K562 (cell line): ENCODE data around the gene TMED6. TPM values are rescaled to one million over a fixed set of nuclear protein-coding genes. Genes with fewer than 3 reads are reported as not detected.

Source experiments
- ATAC-seq: fragments of 200-7000 bp; cut with Tn5 transposase; 3 replicates; pipeline ENCODE4 v1.9.1; 2020; ENCODE audit warnings: moderate library complexity
- BruUV-seq: library from RNA; stranded (reverse); fragments of 400-500 nt; replicated peaks from 2 replicates; lab custom pipeline; 2021; lab: Mats Ljungman, UMichigan
- CTCF ChIA-PET: fragments of 300-600 bp; formaldehyde crosslinking; extraction: SDS; loops from one replicate; lab custom pipeline; 2021; ENCODE audit warnings: low intra/inter-chr PET ratio; lab: Yijun Ruan, JAX
- POLR2A ChIA-PET: fragments of 300-600, 350-650 bp; sonication (Branson Sonifier 250); formaldehyde crosslinking; extraction: SDS; loops from one replicate; lab custom pipeline; 2021; ENCODE audit warnings: antibody characterized with exemption, inconsistent platforms; lab: Yijun Ruan, JAX
- DNase-seq, 4 experiments: peaks; one replicate each; pipeline versions ENCODE4 v3.0.0 to v3.0.0-alpha.2; 2011 to 2018; ENCODE audit warnings: low spot score in 3 of 4, mixed read lengths in 3 of 4; ENCODE audit errors: extremely low read depth in 1 of 4
- FAIRE-seq: peaks from 2 replicates; lab custom pipeline; 2011; peaks lifted over from hg19 to GRCh38; lab: Jason Lieb, UNC
- H2AFZ ChIP-seq: 2 replicates; pipeline ENCODE4 v1.6.0; 2011; ENCODE audit warnings: low read depth, low read length, control low read depth, inconsistent platforms
- H3K27ac ChIP-seq: fragments of 200-600 bp; 3 replicates; pipeline ENCODE4 v1.8.0; 2011; ENCODE audit warnings: low read depth, mild to moderate bottlenecking, control low read depth, inconsistent platforms, low read length, moderate library complexity, mixed read lengths; ENCODE audit errors: extremely low read depth
- H3K27me3 ChIP-seq, 2 experiments: fragments of 300-600 bp in 1 of 2; 2 replicates in 1 of 2; 3 replicates in 1 of 2; pipeline versions ENCODE4 v1.6.0 to v1.8.0; 2011; ENCODE audit warnings: inconsistent platforms in 2 of 2, low read length in 2 of 2, mild to moderate bottlenecking in 1 of 2, mixed read lengths in 1 of 2, moderate library complexity in 1 of 2; ENCODE audit not compliant: control insufficient read depth in 2 of 2, insufficient read depth in 2 of 2
- H3K36me3 ChIP-seq: fragments of 300-600 bp; 3 replicates; pipeline ENCODE4 v1.8.0; 2011; ENCODE audit warnings: mild to moderate bottlenecking, low read length, inconsistent platforms; ENCODE audit not compliant: control insufficient read depth, insufficient read depth
- H3K4me1 ChIP-seq, 2 experiments: fragments of 200-600 bp in 1 of 2; replicated peaks in 1 of 2; 2 replicates in 1 of 2; 3 replicates in 1 of 2; pipeline versions ENCODE4 v1.5.1 to v1.8.0; 2011; ENCODE audit warnings: inconsistent platforms in 2 of 2, low read length in 2 of 2, mild to moderate bottlenecking in 1 of 2, mixed read lengths in 1 of 2, moderate library complexity in 1 of 2; ENCODE audit not compliant: control insufficient read depth in 2 of 2, insufficient read depth in 2 of 2
- H3K4me2 ChIP-seq: 2 replicates; pipeline ENCODE4 v1.6.1; 2011; ENCODE audit warnings: low read length, control low read depth, inconsistent platforms, mixed read lengths; ENCODE audit not compliant: insufficient read depth
- H3K4me3 ChIP-seq: fragments of 200-600 bp; sonication (generic), shearing (Covaris generic); 2 replicates; pipeline ENCODE4 v1.5.1; 2016; ENCODE audit warnings: control low read depth, inconsistent platforms
- H3K79me2 ChIP-seq: fragments of 200-600 bp; 3 replicates; pipeline ENCODE4 v1.8.0; 2011; ENCODE audit warnings: low read length, inconsistent platforms; ENCODE audit not compliant: control insufficient read depth, insufficient read depth
- H3K9ac ChIP-seq, 2 experiments: 2 replicates each; pipeline versions ENCODE4 v1.6.0 to v1.6.1; 2011; ENCODE audit warnings: low read depth in 2 of 2, low read length in 2 of 2, control low read depth in 1 of 2, inconsistent platforms in 1 of 2, mild to moderate bottlenecking in 1 of 2, mixed read lengths in 1 of 2; ENCODE audit not compliant: insufficient read depth in 1 of 2
- H3K9me1 ChIP-seq: one replicate; pipeline ENCODE4 v1.6.0; 2011; ENCODE audit warnings: inconsistent platforms, mild to moderate bottlenecking, low read length, moderate library complexity; ENCODE audit not compliant: control insufficient read depth, insufficient read depth
- H3K9me3 ChIP-seq: replicated peaks from 2 replicates; pipeline ENCODE4 v1.5.1; 2011; ENCODE audit warnings: low read depth, low read length, inconsistent platforms; ENCODE audit not compliant: control insufficient read depth, insufficient read depth
- H4K20me1 ChIP-seq: replicated peaks from 2 replicates; pipeline ENCODE4 v1.6.1; 2011; ENCODE audit warnings: low read length, inconsistent platforms, mixed read lengths; ENCODE audit not compliant: control insufficient read depth, insufficient read depth
- KDM4B ChIP-seq, 2 experiments: fragments of 450-650 bp in 1 of 2; sonication (generic) in 1 of 2; IDR thresholded peaks; 2 replicates each; pipeline ENCODE4 v1.6.1; 2016 to 2017; ENCODE audit warnings: borderline replicate concordance in 2 of 2, antibody characterized with exemption in 1 of 2, low read depth in 1 of 2, mild to moderate bottlenecking in 1 of 2
- PURB ChIP-seq: sonication (generic); formaldehyde crosslinking; IDR thresholded peaks from 2 replicates; pipeline ENCODE4 v1.9.0; 2021; ENCODE audit warnings: low read depth, mild to moderate bottlenecking, missing genetic modification reagents
- RBM39 ChIP-seq: fragments of 200-400 bp; formaldehyde crosslinking; optimal IDR thresholded peaks from 2 replicates; pipeline ENCODE3; 2018; ENCODE audit warnings: low read depth, low read length
- REST ChIP-seq, 2 experiments: fragments of 450-650 bp; formaldehyde crosslinking in 1 of 2; IDR thresholded peaks; 2 replicates each; pipeline versions ENCODE4 v1.4.0 to v1.6.1; 2014 to 2020; ENCODE audit warnings: mild to moderate bottlenecking in 2 of 2, borderline replicate concordance in 1 of 2, low read depth in 1 of 2
- ZC3H11A ChIP-seq: IDR thresholded peaks from 2 replicates; pipeline ENCODE4 v1.6.1; 2012; ENCODE audit warnings: low read depth, low read length, improper control_type of control experiment
- ZNF449 ChIP-seq: fragments of 250-450 bp; sonication (Bioruptor Pico); IDR thresholded peaks from 2 replicates; pipeline ENCODE4 v1.8.0; 2022; ENCODE audit warnings: moderate library complexity, mild to moderate bottlenecking, inconsistent platforms
- WGBS: fragments of 100-300 bp; shearing (Covaris generic); methylation state at CpG from one replicate; pipeline ENCODE4 v1.1.6; 2016; ENCODE audit warnings: low coverage, mixed read lengths; ENCODE audit not compliant: insufficient coverage; ENCODE audit errors: missing lambda C conversion rate; 5-methylcytosine and 5-hydroxymethylcytosine counted together
- in situ Hi-C: fragments of 300-500 bp; cut with MboI; formaldehyde crosslinking; loops from 4 replicates; pipeline ENCODE4 v1.15.0; 2018; ENCODE audit warnings: inconsistent platforms, mixed read lengths
- intact Hi-C: fragments of 100-400 bp; cut with micrococcal nuclease; formaldehyde crosslinking; loops from 2 replicates; pipeline ENCODE4 v1.14.2; 2022
- polyA plus RNA-seq, 8 experiments: library from polyadenylated mRNA; depleted of rRNA in 4 of 8; stranded (reverse) in 5 of 8; unstranded in 3 of 8; fragments of >200 nt; fragmentation: Nextera tagmentation in 2 of 8; fragmentation: Illumina TruSeq in 1 of 8; extraction: Ambion mirVana in 2 of 8; extraction: Trizol in 1 of 8; gene quantifications; 2 replicates each; pipeline versions ENCODE4 v1.2.1 to v1.2.3, GENCODE V29; 2011 to 2014; ENCODE audit warnings: inconsistent platforms in 1 of 8, missing spikeins in 1 of 8
- total RNA-seq, 7 experiments: library from RNA; depleted of rRNA in 6 of 7; stranded (reverse); fragments of >200 nt in 6 of 7; fragmentation: Illumina TruSeq in 2 of 7; extraction: Trizol in 2 of 7; gene quantifications; 2 replicates each; pipeline versions ENCODE4 v1.2.1 to v1.2.3, GENCODE V29; 2011 to 2021; ENCODE audit warnings: low replicate concordance in 1 of 7
- TF ChIP-seq, protein P1 (sequence below): fragments of 450-650 bp; IDR thresholded peaks from 2 replicates; pipeline ENCODE4 v1.7.0; 2016; ENCODE audit warnings: borderline replicate concordance
- TF ChIP-seq, protein P2 (sequence below): fragments of 450-650 bp; formaldehyde crosslinking; IDR thresholded peaks from 2 replicates; pipeline ENCODE4 v1.4.0; 2020; ENCODE audit warnings: mild to moderate bottlenecking, moderate library complexity

The TMED6 gene
- total and polyA plus RNA-seq, 9 of the 15 experiments (the other 6 are each of a cell fraction or from before 2014, with no cell fraction given) = 0.14 to 0.45 (median 0.25) TPM; not detected in 2

DNA sequence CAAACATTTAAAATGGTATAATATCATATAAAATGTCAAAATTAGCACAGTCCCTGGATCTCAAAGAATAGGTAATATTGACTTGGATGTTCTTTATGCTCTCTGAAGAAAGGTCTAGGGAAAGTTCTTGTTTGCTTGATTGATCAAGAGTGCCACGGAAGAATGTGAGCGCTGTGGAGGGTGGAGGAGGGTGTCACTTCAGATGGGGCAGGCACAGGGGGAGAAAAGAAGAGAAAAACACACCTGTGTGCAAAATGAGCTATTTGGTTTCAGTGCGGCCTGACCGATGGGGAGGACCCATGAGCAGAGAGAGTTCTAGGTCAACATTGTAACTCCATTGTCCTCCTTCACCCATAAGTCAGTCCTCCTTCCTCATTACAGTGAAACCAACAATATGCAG lies 49.3 kb downstream of the TMED6 start:
- Histone ChIP-seq H3K27me3 (no peaks in the 10 kb centered on the region), H3K36me3 (no peaks in the 10 kb centered on the region; the same call in 2 of the 3 replicates), H3K27ac (no peak overlapping the region), H3K9ac (no peak overlapping the region), H3K9me1 (no peaks in the 10 kb centered on the region), H4K20me1 (no peaks in the 10 kb centered on the region), H3K79me2 (no peaks in the 10 kb centered on the region), H3K4me3 (no peak overlapping the region), H3K4me1 (no peaks in the 10 kb centered on the region), H3K4me2 (no peak overlapping the region), H2AFZ (no peak overlapping the region), H3K9me3 (no peaks in the 10 kb centered on the region)
- DNase-seq = no peak
- FAIRE-seq = no peak
- intact Hi-C loops (loop anchor here (10.0 kb wide), 1 partner anchor 458 kb away; the partner anchor contains the start of gene TANGO6), in situ Hi-C loops (no loop called here)
- ChIA-PET POLR2A (interaction anchor here (0.7 kb wide), 1 partner anchor 34 kb away, joined by 6 read pairs; no protein-coding TSS in a partner anchor), CTCF (no interaction called here)
- ATAC-seq = no peak
- BruUV-seq = no TSS peak
- 65% methylated on average over 4 of the region's 4 CpGs for WGBS
- TF ChIP-seq ZC3H11A (no peak), PURB (no peak), ZNF449 (CRISPR knock-in tag) (no peak), REST (IDR thresholded peaks at IDR 0.05; ENCODE audit: borderline replicate concordance) (no peak), REST (CRISPR knock-in tag; IDR thresholded peaks at IDR 0.05; ENCODE audit: low read depth) (no peak), KDM4B (IDR thresholded peaks at IDR 0.05; ENCODE audit: borderline replicate concordance in 2 of 2, low read depth in 1 of 2) (no peak), RBM39 (no peak)
- TF ChIP-seq, protein P1, sequence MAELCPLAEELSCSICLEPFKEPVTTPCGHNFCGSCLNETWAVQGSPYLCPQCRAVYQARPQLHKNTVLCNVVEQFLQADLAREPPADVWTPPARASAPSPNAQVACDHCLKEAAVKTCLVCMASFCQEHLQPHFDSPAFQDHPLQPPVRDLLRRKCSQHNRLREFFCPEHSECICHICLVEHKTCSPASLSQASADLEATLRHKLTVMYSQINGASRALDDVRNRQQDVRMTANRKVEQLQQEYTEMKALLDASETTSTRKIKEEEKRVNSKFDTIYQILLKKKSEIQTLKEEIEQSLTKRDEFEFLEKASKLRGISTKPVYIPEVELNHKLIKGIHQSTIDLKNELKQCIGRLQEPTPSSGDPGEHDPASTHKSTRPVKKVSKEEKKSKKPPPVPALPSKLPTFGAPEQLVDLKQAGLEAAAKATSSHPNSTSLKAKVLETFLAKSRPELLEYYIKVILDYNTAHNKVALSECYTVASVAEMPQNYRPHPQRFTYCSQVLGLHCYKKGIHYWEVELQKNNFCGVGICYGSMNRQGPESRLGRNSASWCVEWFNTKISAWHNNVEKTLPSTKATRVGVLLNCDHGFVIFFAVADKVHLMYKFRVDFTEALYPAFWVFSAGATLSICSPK = no peak
- TF ChIP-seq, protein P2, sequence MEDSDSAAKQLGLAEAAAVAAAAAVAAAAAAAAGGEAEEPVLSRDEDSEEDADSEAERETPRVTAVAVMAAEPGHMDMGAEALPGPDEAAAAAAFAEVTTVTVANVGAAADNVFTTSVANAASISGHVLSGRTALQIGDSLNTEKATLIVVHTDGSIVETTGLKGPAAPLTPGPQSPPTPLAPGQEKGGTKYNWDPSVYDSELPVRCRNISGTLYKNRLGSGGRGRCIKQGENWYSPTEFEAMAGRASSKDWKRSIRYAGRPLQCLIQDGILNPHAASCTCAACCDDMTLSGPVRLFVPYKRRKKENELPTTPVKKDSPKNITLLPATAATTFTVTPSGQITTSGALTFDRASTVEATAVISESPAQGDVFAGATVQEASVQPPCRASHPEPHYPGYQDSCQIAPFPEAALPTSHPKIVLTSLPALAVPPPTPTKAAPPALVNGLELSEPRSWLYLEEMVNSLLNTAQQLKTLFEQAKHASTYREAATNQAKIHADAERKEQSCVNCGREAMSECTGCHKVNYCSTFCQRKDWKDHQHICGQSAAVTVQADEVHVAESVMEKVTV (CRISPR knock-in tag) = no peak
